ENCODE measurements around the gene CDC25A.
A peak's percentile ranks its signal among the peaks of the same experiment; 100 is the strongest.
"Not testable (repeated sequence)": the region's sequence is repeated elsewhere in the genome, so short reads cannot be mapped to it uniquely, and the experiment has no call there.

CDC25A gene

GRCh38 chr3:48188266-48189201 is at the start of gene CDC25A:
Gene CDC25A, minus strand, starts transcription at chr3:48188417. Its CDS starts 470 bp downstream, at chr3:48187947.
- DNase-seq (ENCODE audit: low read depth in 3 of 3): peak; percentile 89 to 96 (median 90)

DNA sequence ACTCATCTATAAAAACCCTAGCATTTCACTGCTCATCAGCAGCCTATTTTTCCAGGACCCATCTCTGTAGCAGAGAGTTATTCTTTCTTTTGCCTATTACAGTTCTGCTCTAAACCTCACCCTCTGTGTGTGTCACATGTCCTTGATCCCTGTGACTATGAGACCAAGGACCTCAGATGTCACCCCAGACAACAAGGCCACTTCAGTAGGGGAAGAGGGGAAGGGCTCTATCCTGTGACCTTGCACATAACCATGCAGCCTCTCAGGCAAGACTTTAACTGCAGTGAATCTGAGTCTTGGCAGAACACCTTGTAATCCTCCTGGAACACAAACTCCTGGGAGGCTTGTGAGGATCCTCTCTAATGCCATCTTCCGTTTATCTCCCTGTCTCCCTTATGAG is 48.3 kb upstream of the CDC25A start:
- DNase-seq (ENCODE audit: low read depth in 3 of 3): no peak

DNA sequence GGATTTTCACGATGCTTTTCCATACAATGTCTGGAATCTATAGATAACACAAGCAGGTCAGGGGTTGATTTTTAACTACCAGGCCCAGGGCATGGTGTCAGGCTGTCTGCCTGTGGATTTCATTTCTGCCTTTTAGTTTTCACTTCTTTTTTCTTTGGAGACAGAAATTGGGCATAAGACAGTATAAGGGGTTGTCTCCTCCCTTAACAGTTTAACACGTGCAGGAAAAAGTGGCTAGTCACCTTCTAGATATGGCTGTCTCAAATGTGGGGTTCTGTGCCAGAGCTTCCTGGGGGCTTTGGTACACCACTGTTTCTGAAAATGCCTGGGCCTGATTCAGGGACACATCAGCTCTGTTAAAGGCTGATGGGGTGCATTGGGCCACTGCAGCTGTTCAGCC is 45.3 kb upstream of the CDC25A start:
- DNase-seq (ENCODE audit: low read depth in 3 of 3): no peak

GRCh38 chr3:48232734-48233133 is 44.5 kb upstream of the CDC25A start:
- DNase-seq (ENCODE audit: low read depth in 3 of 3): peak; percentile 39 to 55 (median 46)

GRCh38 chr3:48232232-48232631 is 44.0 kb upstream of the CDC25A start:
- DNase-seq (ENCODE audit: low read depth in 3 of 3): no peak

- DNase-seq (ENCODE audit: low read depth in 3 of 3): no peak
Observed at GRCh38 chr3:48226939-48227338, 38.7 kb upstream of the CDC25A start.

GRCh38 chr3:48225587-48225986 is 37.4 kb upstream of the CDC25A start:
- no peak for DNase-seq (ENCODE audit: low read depth in 3 of 3)

DNA sequence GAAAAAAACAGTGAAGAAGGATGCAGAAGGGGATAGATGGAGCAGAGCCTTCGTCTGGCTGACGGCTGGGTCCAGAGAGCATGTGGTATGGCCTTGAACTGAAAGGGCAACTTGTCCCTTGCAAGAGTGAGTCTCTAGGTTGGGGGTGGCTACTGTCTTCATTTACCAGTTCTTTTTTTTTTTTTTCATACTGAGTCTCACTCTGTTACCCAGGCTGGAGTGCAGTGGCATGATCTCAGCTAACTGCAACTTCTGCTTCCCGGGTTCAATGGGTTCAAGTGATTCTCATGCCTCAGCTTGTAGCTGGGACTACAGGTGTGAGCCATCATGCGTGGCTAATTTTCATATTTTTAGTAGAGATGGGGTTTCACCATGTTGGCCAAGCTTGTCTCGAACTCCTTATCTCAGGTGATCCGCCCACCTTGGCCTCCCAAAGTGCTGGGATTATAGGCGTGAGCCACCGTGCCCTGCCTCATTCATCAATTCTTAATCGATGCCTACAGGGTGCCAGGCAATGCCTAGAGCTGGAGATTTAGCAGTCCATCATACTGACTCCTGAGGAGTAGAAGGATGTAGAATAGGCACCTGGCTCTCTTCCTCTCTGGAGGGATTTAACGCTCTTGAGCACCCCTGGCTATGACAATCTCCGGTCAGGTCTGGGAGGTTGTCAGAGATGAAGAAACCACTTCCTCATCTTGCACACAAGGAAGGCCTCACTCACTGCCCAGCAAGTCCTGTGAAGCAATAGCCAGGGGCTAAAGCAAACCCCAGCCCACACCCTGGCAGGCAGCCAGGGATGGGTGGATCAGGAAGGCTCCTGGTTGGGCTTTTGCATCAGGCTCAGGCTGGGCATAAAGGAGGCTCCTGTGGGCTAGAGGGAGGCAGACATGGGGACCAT is 34.6 kb upstream of the CDC25A start, which contains the start of gene CAMP:
Gene CAMP, plus strand, starts transcription at position 880 of the 898 bp plus-strand sequence. Its CDS starts 17 bp downstream, at position 897.
- no peak for DNase-seq (ENCODE audit: low read depth in 3 of 3)

DNA sequence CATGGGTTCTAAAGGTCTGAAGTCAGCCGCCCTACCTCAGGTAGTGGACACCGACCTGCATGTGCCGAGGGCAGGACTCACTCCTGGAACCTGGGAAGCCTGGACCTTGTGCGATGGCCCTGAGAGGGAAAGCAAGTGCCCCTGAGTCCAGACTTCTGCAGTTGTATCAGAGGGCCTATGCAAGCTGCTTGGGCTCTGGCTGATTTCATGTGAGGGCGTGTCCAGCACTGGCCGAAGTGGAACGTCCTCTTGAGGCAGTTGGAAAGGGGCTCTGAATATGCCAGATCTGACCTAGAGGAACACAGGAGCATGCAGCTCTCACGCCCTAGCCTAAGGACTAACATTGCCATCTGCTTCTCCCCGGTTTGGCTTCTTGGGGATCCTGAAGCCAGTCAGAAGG is 32.5 kb upstream of the CDC25A start:
- no peak for DNase-seq (ENCODE audit: low read depth in 3 of 3)

- DNase-seq (ENCODE audit: low read depth in 3 of 3): no peak
Observed at GRCh38 chr3:48219543-48219942, 31.3 kb upstream of the CDC25A start.

GRCh38 chr3:48218537-48218936 is 30.3 kb upstream of the CDC25A start:
- DNase-seq (ENCODE audit: low read depth in 3 of 3): no peak

DNA sequence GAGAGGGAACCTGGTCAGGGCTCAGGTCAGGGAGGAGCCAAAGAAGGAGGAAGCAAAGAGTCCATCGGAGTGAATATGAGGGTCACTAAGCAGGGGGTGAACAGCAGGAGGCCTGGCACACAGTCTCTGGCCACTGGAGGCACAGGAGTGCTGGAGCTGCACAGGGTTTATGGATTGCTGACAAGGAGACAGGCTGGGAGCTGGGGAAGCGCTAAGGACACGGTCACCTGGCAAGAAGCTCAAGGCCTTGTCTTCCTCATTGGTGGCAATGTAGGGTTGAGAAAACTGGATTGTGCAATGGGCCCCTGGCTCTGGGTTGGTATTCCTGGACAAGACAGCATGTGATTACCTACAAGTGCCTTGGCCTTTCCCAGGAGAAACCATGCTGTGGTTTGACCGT is 29.2 kb upstream of the CDC25A start:
- DNase-seq (ENCODE audit: low read depth in 3 of 3): no peak

DNA sequence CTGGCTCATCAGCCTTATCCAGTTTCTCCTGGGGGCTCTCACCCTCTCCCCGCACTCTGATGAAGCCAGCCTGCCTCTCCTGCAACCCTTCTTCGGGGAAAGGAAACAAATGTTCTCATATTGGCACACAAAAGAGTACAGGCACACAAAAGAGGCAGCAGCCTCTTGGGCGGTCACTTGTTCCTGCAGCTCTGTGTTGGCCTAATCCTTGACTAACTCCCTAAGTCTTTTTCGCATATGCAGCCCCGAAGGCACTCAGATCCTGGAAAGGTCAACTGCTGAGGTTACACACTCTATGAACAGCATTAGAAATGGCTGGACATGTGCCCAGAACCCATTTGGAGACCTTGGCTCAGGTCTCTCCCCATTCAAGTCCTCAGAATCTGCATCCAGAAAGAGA is 27.7 kb upstream of the CDC25A start:
- no peak for DNase-seq (ENCODE audit: low read depth in 3 of 3)

DNA sequence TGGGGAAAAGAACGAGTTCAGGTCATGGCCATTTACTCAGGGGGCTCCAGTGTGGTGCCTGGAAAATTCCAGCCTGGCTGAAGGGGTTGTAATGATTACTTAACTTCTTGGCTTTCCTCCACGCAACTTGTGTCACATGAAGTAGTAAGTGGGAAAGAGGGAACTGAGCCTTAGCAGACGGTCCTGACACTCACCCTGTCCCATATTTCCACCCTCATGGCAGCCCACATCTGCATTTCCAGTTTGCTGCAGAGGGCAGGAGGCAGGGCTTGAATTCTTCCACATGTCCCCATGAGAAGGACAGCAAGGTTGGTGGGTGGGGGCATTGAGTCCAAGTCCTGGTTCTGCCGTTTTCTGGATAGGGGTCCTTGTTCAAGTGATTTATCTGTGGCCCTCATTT is 27.2 kb upstream of the CDC25A start:
- no peak for DNase-seq (ENCODE audit: low read depth in 3 of 3)

DNA sequence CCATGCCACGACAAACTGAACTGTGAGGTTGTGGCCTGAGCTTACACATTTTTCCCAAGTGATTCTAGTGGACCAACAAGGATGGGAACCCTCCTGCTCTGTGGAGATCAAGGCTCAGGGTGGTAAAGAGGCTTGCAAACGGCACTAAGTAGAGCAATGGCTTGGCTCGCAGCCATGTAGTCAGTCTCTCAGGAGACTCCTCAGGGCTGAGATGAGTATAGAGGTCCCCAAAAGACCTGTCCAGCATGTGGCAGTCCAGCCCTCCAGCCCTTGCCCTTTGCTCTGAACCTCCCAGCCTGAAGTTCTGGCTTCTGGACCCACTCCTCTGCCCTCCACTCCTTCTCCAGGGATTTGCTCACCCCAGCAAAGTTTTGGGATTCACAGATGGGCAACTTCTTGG is 26.8 kb upstream of the CDC25A start:
- DNase-seq (ENCODE audit: low read depth in 3 of 3): no peak

DNA sequence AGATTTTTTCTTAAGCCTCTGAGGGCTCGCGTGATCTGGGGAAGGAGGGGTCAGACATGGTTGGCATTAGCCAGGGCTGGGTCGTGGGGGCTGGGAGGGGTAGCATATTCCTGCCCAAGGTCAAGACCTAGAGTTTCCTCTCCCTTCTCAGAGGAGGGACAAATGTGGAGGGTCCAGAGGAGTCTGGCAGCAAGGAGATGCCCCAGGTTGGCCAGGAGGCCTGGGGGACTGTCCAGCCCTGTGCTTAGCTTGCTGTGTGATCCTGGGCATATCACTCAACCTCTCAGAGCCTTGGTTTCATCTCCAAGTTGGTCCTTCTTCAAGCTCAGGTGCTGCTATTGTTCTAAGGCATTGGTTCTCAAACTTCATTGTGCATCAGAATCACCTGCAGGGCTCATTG is 26.0 kb upstream of the CDC25A start:
- DNase-seq (ENCODE audit: low read depth in 3 of 3): no peak

DNA sequence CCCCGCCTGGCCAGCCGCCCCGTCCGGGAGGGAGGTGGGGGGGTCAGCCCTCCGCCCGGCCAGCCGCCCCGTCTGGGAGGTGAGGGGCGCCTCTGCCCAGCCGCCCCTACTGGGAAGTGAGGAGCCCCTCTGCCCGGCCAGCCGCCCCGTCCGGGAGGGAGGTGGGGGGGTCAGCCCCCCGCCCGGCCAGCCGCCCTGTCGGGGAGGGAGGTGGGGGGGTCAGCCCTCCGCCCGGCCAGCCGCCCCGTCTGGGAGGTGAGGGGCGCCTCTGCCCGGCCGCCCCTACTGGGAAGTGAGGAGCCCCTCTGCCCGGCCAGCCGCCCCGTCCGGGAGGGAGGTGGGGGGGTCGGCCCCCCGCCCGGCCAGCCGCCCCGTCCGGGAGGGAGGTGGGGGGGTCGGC is 23.6 kb upstream of the CDC25A start:
- DNase-seq (ENCODE audit: low read depth in 3 of 3): not testable (repeated sequence)

- not testable (repeated sequence) for DNase-seq (ENCODE audit: low read depth in 3 of 3)
Observed at GRCh38 chr3:48210534-48210933, 22.3 kb upstream of the CDC25A start.

- DNase-seq (ENCODE audit: low read depth in 3 of 3): no peak
Observed at GRCh38 chr3:48209445-48209844, 21.2 kb upstream of the CDC25A start.

GRCh38 chr3:48208076-48208475 is 19.9 kb upstream of the CDC25A start:
- no peak for DNase-seq (ENCODE audit: low read depth in 3 of 3)

DNA sequence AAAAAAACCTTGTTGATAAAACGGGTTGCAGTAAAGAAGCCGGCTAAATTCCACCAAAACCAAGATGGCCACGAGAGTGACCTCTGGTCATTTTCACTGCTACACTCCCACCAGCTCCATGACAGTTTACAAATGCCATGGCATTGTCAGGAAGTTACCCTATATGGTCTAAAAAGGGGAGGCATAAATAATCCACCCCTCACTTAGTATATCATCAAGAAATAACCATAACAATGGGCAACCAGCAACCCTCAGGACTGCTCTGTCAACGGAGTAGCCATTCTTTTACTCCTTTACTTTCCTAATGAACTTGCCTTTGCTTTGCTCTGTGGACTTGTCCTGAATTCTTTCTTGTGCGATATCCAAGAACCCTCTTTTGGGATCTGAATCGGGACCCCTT is 14.4 kb upstream of the CDC25A start:
- DNase-seq (ENCODE audit: low read depth in 3 of 3): no peak

DNA sequence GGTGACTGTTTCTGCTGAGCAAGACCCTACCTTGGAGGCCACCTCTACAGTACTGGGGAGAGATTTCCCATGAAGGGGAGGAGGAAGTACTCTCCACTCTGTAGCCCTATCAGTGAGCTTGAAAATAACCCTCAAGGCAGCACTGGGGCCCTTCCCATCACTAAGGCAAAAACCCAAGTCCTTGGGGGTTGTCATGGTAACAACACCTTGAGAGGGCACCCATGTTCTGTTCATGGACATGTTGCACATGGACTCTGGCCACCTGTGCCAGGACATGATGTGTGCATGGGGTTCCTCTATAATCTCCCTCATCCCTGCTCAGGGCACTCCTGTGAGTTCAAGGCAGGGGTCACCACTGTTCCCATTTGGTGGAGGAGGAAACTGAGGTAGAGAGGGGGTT is 10.9 kb upstream of the CDC25A start:
- DNase-seq (ENCODE audit: low read depth in 3 of 3): no peak

All from stimulated activated CD4-positive, alpha-beta T cell treated with anti-CD3 and anti-CD28 coated beads, TNF-alpha, amount 100 ng/mL, for 48 hours (primary cell).